ENCODE results near the gene HNRNPH1.

HNRNPH1 gene

DNA sequence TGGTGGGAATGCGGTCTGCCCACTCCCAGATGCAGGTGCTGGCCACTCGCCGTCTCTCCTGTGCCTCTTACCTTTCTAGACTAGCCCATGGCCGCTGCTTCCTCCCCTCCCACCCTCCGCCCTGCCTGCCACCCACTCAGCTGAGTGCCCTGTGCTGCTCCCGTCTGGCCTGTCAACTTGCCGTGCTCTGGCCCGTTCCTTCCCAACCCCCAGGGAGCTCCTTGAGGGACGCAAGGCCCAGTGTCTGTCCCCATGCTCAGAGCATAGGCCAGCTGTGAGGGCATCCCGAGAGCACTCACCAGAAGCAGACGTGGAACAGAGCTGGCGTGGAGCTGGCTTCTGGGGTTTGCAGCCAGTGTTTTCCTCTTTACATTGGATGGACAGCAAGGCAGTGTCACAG, 20.2 kb downstream of the HNRNPH1 start:
- DNase-seq (ENCODE audit: low read depth in 2 of 2) = no peak

- no peak for DNase-seq (ENCODE audit: low read depth in 2 of 2)
These were observed 21.4 kb downstream of the HNRNPH1 start for GRCh38 chr5:179601871-179602625.

DNA sequence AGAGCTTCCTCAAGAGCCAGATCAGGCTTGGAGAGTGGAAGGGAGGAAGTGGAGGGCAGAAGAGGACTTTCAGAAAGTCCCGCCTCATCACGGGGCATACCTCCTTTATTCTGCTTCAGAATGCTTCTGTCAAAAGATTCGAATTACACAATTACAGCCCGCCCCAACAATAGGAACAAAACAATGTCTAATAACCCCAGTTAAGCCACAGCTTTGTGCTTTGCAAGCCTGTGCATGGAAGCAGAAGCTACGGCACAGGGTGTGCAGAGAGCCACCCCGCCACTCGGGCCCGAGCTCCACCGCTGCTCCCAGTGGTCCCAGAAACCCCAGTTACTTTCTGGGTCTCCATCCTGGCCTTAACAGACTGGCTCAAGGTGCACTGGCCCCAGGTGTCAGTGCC, 23.5 kb downstream of the HNRNPH1 start:
- no peak for DNase-seq (ENCODE audit: low read depth in 2 of 2)

DNA sequence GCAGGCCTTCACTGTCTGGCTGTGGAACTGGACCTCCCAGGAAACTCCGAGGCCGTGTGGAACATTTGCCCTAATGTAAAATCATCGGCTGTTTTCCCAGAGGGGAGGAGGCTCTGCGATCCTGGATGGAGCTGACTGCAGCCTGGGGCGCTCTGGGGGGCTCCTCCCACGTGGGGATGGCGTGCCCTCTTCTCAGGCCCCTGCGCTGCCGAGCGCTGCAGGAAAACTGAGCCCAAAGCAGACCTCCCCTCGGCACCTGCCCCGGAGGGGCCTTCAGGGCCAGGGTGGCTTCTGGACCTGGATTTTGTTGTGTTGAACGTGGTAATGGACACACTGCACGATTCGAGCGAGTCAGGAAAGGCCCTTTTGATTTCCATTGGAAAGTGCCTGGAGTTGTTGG, 23.9 kb downstream of the HNRNPH1 start:
- no peak for DNase-seq (ENCODE audit: low read depth in 2 of 2)

GRCh38 chr5:179599100-179599499, 24.4 kb downstream of the HNRNPH1 start:
- DNase-seq (ENCODE audit: low read depth in 2 of 2) = no peak

DNA sequence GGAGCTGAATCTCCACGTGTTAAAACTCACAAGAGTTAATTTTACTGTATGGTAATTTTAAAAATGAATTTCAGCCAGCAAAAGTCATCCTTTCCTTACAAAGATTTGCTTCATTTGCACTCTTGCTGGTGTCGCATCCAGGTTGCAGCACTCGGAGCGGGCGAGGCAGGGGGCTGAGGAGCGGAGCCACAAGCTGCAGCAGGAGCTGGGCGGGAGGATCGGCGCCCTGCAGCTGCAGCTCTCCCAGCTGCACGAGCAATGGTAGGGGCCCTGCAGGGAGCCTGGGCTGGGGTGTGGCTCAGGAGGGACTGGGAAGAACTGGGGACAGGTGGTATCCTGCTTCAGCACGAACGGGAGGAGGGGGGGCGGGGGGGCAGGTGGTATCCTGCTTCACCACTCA, 27.1 kb downstream of the HNRNPH1 start:
- DNase-seq (ENCODE audit: low read depth in 2 of 2) = no peak

- DNase-seq (ENCODE audit: low read depth in 2 of 2) = no peak
These were observed 27.6 kb downstream of the HNRNPH1 start for GRCh38 chr5:179595916-179596315.

DNA sequence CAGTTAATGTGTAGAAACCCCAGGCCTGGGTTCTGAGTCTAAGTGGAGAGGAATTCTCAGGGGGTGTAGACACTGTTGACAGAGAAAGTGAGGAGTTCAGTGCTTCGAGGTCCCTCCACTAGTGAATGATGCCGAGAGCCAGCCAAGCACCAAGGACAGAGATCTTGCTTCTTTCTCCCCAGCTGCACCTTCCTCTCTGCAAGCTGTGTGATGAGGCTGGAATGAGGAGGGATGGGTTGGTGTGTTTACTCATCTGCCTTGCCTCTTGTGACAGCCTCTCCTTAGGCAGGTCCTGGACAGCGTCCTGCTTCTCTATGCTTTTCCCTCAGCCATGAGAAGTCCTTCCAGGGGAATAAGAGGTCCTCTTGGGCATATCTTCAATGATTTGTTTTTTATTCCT, 35.3 kb downstream of the HNRNPH1 start:
- DNase-seq (ENCODE audit: low read depth in 2 of 2) = no peak

- DNase-seq (ENCODE audit: low read depth in 2 of 2) = no peak
These were observed 37.5 kb downstream of the HNRNPH1 start for GRCh38 chr5:179585941-179586401.

GRCh38 chr5:179577286-179577960, 46.0 kb downstream of the HNRNPH1 start:
- DNase-seq (ENCODE audit: low read depth in 2 of 2) = no peak

DNA sequence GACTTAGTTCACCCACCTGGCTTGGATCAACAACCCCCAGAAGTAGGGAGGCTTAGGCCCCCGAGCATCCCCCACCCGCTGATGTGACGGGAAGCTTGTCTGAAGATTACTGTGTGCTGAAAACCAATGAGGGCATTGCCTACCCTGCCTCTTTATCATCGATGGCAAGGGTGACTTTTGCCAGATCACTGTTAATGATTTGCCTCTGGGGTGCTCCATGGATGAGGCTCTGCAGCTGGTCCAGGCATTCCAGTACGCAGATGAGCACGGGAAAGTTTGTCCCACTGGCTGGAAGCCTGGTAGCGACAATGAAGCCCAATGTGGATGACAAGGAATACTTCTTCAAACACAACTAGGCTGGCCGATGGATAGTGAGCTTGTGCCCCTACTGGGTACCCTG, 51.1 kb downstream of the HNRNPH1 start:
- no peak for DNase-seq (ENCODE audit: low read depth in 2 of 2)

GRCh38 chr5:179568721-179569120, 54.8 kb downstream of the HNRNPH1 start:
- DNase-seq (ENCODE audit: low read depth in 2 of 2) = no peak

- DNase-seq (ENCODE audit: low read depth in 2 of 2) = no peak
These were observed 58.9 kb downstream of the HNRNPH1 start for GRCh38 chr5:179564526-179564925.

All from stimulated activated CD8-positive, alpha-beta memory T cell treated with anti-CD3 and anti-CD28 coated beads, Interleukin-2, amount 100 ng/mL, for 48 hours (primary cell).